ENCODE data around the gene CTBP1.

Gene CTBP1

GRCh38 chr4:1207603-1208265 lies 41.2 kb downstream of the CTBP1 start:
- FAIRE-seq (no peak), DNase-seq (ENCODE audit: insufficient read length, low spot score) (no peak)
- no peak for TF ChIP-seq TAF1 (IDR thresholded peaks at IDR 0.05; ENCODE audit: low read depth, low read length)
- TF ChIP-seq POLR2AphosphoS5 (IDR thresholded peaks at IDR 0.05; ENCODE audit: low read depth, low read length) = no peak
- TF ChIP-seq POU2F2 (IDR thresholded peaks at IDR 0.05; ENCODE audit: low read depth, low read length) = no peak
- no peak for TF ChIP-seq POLR2A (IDR thresholded peaks at IDR 0.05; ENCODE audit: low read depth, low read length)
- no peak for TF ChIP-seq SPI1 (IDR thresholded peaks at IDR 0.05; ENCODE audit: low read depth, low read length)
- no peak for TF ChIP-seq PAX5 (IDR thresholded peaks at IDR 0.05; ENCODE audit: insufficient read depth, low read length, severe bottlenecking)

- DNase-seq (ENCODE audit: insufficient read length, low spot score) = no peak
- TF ChIP-seq PAX5 (IDR thresholded peaks at IDR 0.05; ENCODE audit: insufficient read depth, low read length, severe bottlenecking) (no peak), SPI1 (IDR thresholded peaks at IDR 0.05; ENCODE audit: low read depth, low read length) (no peak), POLR2AphosphoS5 (IDR thresholded peaks at IDR 0.05; ENCODE audit: low read depth, low read length) (no peak), POLR2A (IDR thresholded peaks at IDR 0.05; ENCODE audit: low read depth, low read length) (no peak), TAF1 (IDR thresholded peaks at IDR 0.05; ENCODE audit: low read depth, low read length) (no peak), POU2F2 (IDR thresholded peaks at IDR 0.05; ENCODE audit: low read depth, low read length) (no peak)
- no peak for FAIRE-seq
Observed at GRCh38 chr4:1207157-1207470, 41.8 kb downstream of the CTBP1 start.

GRCh38 chr4:1206299-1207156 lies 42.4 kb downstream of the CTBP1 start:
- no peak for FAIRE-seq
- TF ChIP-seq SPI1 (IDR thresholded peaks at IDR 0.05; ENCODE audit: low read depth, low read length) = no peak
- TF ChIP-seq POU2F2 (IDR thresholded peaks at IDR 0.05; ENCODE audit: low read depth, low read length) = no peak
- TF ChIP-seq POLR2AphosphoS5 (IDR thresholded peaks at IDR 0.05; ENCODE audit: low read depth, low read length) = no peak
- TF ChIP-seq PAX5 (IDR thresholded peaks at IDR 0.05; ENCODE audit: insufficient read depth, low read length, severe bottlenecking) = no peak
- no peak for TF ChIP-seq POLR2A (IDR thresholded peaks at IDR 0.05; ENCODE audit: low read depth, low read length)
- no peak for TF ChIP-seq TAF1 (IDR thresholded peaks at IDR 0.05; ENCODE audit: low read depth, low read length)
- no peak for DNase-seq (ENCODE audit: insufficient read length, low spot score)

- DNase-seq (ENCODE audit: insufficient read length, low spot score) (no peak), FAIRE-seq (no peak)
- TF ChIP-seq PAX5 (IDR thresholded peaks at IDR 0.05; ENCODE audit: insufficient read depth, low read length, severe bottlenecking) = no peak
- TF ChIP-seq POLR2A (IDR thresholded peaks at IDR 0.05; ENCODE audit: low read depth, low read length) = no peak
- no peak for TF ChIP-seq TAF1 (IDR thresholded peaks at IDR 0.05; ENCODE audit: low read depth, low read length)
- no peak for TF ChIP-seq POLR2AphosphoS5 (IDR thresholded peaks at IDR 0.05; ENCODE audit: low read depth, low read length)
- TF ChIP-seq POU2F2 (IDR thresholded peaks at IDR 0.05; ENCODE audit: low read depth, low read length) = no peak
- TF ChIP-seq SPI1 (IDR thresholded peaks at IDR 0.05; ENCODE audit: low read depth, low read length) = no peak
Observed at GRCh38 chr4:1205586-1206298, 43.2 kb downstream of the CTBP1 start.

GRCh38 chr4:1204828-1205585 lies 43.9 kb downstream of the CTBP1 start:
- FAIRE-seq (no peak), DNase-seq (ENCODE audit: insufficient read length, low spot score) (no peak)
- TF ChIP-seq POLR2A (IDR thresholded peaks at IDR 0.05; ENCODE audit: low read depth, low read length) (no peak), SPI1 (IDR thresholded peaks at IDR 0.05; ENCODE audit: low read depth, low read length) (no peak), PAX5 (IDR thresholded peaks at IDR 0.05; ENCODE audit: insufficient read depth, low read length, severe bottlenecking) (no peak), POU2F2 (IDR thresholded peaks at IDR 0.05; ENCODE audit: low read depth, low read length) (no peak), TAF1 (IDR thresholded peaks at IDR 0.05; ENCODE audit: low read depth, low read length) (no peak), POLR2AphosphoS5 (IDR thresholded peaks at IDR 0.05; ENCODE audit: low read depth, low read length) (no peak)

GRCh38 chr4:1204286-1204827 lies 44.6 kb downstream of the CTBP1 start:
- FAIRE-seq (no peak), DNase-seq (ENCODE audit: insufficient read length, low spot score) (peak; percentile 8)
- no peak for TF ChIP-seq POLR2AphosphoS5 (IDR thresholded peaks at IDR 0.05; ENCODE audit: low read depth, low read length)

GRCh38 chr4:1203026-1203616 lies 45.8 kb downstream of the CTBP1 start:
- FAIRE-seq (peak; percentile 9), DNase-seq (ENCODE audit: insufficient read length, low spot score) (no peak)
- no peak for TF ChIP-seq POLR2A (IDR thresholded peaks at IDR 0.05; ENCODE audit: low read depth, low read length)
- no peak for TF ChIP-seq POLR2AphosphoS5 (IDR thresholded peaks at IDR 0.05; ENCODE audit: low read depth, low read length)
- TF ChIP-seq SPI1 (IDR thresholded peaks at IDR 0.05; ENCODE audit: low read depth, low read length) = no peak
- no peak for TF ChIP-seq PAX5 (IDR thresholded peaks at IDR 0.05; ENCODE audit: insufficient read depth, low read length, severe bottlenecking)
- TF ChIP-seq POU2F2 (IDR thresholded peaks at IDR 0.05; ENCODE audit: low read depth, low read length) = no peak
- TF ChIP-seq TAF1 (IDR thresholded peaks at IDR 0.05; ENCODE audit: low read depth, low read length) = no peak

GRCh38 chr4:1202526-1203011 lies 46.4 kb downstream of the CTBP1 start:
- TF ChIP-seq TAF1 (IDR thresholded peaks at IDR 0.05; ENCODE audit: low read depth, low read length) = no peak
- no peak for TF ChIP-seq POU2F2 (IDR thresholded peaks at IDR 0.05; ENCODE audit: low read depth, low read length)
- TF ChIP-seq PAX5 (IDR thresholded peaks at IDR 0.05; ENCODE audit: insufficient read depth, low read length, severe bottlenecking) = no peak
- no peak for TF ChIP-seq POLR2A (IDR thresholded peaks at IDR 0.05; ENCODE audit: low read depth, low read length)
- no peak for TF ChIP-seq POLR2AphosphoS5 (IDR thresholded peaks at IDR 0.05; ENCODE audit: low read depth, low read length)
- TF ChIP-seq SPI1 (IDR thresholded peaks at IDR 0.05; ENCODE audit: low read depth, low read length) = no peak
- no peak for DNase-seq (ENCODE audit: insufficient read length, low spot score)
- FAIRE-seq = no peak

Data from GM12891 (cell line).